Hematopoietic multipotent progenitor cell (in vitro differentiated cells): ENCODE data around the gene CSMD2. TPM values are rescaled to one million over a fixed set of nuclear protein-coding genes. Genes with fewer than 3 reads are reported as not detected.

ENCODE experiments used
- DNase-seq, 3 donors: peaks; one replicate each; pipeline ENCODE4 v3.0.0-alpha.2; 2011 to 2015; ENCODE audit warnings: low read depth in 2 of 3, low spot score in 2 of 3
- total RNA-seq: library from RNA; depleted of rRNA; stranded (reverse); fragments of >200 nt; gene quantifications from one replicate; pipeline ENCODE4 v1.2.3, GENCODE V29; 2012

Gene CSMD2
- total RNA-seq, 1 donor = not detected

GRCh38 chr1:33875862-33876261, 289.2 kb downstream of the CSMD2 start:
- no peak for DNase-seq

DNA sequence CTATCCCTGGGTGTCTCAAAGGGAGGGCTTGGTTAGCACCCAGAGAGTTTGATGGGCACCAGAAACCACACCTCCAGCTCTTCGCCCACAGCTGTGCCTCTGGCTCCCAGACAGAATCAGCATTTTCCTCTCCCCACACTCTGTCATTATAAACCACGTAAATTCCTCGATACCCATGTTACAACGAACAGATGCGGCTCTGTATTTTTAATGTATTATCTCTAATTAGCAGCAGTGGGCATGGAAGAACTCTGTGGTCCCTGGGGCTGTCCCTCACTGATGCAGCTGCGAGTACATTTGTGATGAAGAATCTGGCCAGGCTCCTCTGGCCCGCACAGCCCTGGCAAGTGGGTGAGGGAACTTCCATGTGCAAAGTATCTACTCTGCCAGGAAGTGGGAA, 290.4 kb downstream of the CSMD2 start:
- DNase-seq = no peak

DNA sequence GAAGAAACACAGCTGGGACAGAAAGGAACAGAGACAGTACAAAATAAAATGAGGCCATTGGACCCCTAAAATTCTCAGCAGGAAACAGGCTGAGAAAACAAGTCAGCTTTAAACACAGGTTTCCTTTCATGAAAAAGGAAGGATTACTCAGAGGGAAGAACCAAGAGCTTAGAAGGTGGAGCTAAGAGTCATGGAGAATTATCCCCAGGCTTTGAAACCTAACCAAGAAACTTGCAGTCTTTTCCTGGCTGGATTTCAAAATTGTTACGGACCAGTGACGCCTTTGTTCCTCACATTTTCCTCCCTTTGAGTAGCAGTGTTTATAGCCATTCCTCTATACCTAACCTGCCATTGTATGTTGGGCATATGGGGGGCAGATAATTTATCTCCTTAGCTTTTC, 292.3 kb downstream of the CSMD2 start:
- no peak for DNase-seq

- DNase-seq = no peak
Observed at GRCh38 chr1:33872275-33872674, 292.8 kb downstream of the CSMD2 start.

DNA sequence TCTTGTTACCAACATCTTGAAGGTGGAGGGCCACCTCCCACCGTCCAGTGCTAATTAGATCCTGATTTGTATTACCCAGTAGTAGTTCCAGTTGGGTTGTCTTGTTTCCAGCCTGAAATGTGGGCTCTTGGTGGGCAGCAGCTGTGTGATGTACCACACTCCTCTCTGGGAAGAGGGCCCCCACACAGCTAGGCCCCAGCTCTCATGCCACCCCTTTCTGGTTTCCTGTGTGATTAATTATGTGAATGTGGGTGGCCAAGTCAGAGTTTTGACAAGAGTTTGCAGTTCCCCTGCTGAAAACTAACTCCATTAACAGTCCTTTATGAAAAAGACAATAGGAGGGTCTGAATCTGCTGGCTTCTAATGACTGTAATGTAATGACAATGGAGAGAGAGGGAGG, 297.3 kb downstream of the CSMD2 start:
- no peak for DNase-seq

GRCh38 chr1:33866281-33866680, 298.7 kb downstream of the CSMD2 start:
- no peak for DNase-seq

GRCh38 chr1:33864460-33865389, 300.3 kb downstream of the CSMD2 start:
- DNase-seq = no peak

GRCh38 chr1:33863779-33864178, 301.3 kb downstream of the CSMD2 start, which contains the start of gene HMGB4:
TSS of gene HMGB4 (plus strand) at chr1:33864079. CDS start at chr1:33864192, 113 bp downstream.
- DNase-seq = no peak

DNA sequence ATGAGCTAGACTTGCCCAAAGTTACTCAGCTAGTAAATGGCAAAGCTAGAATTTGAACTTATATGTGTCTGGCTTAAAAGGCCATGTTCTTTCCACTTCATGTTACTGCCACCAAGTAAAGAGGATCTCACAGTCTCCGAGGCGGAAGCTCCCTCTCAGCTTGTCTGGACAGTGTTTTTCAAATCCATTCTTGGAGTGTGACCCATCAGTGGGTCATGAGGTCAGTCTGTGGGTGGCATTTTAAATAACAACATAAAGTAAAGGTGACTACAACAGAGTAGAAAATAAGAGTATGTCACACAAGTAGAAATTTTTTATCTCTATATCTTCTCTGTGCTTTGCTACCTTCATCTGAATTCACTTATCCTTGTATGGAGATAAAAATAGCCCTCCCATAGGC, 304.4 kb downstream of the CSMD2 start:
- DNase-seq = no peak

- no peak for DNase-seq
Observed at GRCh38 chr1:33854091-33854490, 310.9 kb downstream of the CSMD2 start.

- DNase-seq = no peak
Observed at GRCh38 chr1:33853431-33853830, 311.6 kb downstream of the CSMD2 start.

GRCh38 chr1:33852711-33853110, 312.3 kb downstream of the CSMD2 start:
- DNase-seq = no peak

DNA sequence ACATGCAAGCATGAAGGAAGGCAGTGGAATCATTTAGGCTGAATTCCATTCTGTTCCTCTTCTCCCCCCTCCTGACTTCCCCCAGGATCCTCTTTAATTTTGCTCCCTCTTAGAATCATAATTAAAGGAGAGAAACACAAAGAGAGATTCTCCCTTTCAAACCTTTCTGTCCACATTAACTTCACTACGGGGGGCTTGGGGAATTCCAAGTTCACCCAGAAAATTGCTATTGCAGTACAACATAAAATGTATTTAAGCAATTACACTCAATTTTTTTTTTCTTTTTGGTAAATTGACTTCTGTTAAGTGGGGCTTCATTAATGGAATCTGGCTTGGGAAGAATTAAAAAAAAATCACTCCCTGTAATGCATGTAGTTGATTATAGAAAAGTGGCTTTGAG, 314.5 kb downstream of the CSMD2 start:
- DNase-seq = no peak

- DNase-seq = no peak
Observed at GRCh38 chr1:33849211-33849610, 315.8 kb downstream of the CSMD2 start.

- no peak for DNase-seq
Observed at GRCh38 chr1:33848205-33848937, 316.7 kb downstream of the CSMD2 start.

DNA sequence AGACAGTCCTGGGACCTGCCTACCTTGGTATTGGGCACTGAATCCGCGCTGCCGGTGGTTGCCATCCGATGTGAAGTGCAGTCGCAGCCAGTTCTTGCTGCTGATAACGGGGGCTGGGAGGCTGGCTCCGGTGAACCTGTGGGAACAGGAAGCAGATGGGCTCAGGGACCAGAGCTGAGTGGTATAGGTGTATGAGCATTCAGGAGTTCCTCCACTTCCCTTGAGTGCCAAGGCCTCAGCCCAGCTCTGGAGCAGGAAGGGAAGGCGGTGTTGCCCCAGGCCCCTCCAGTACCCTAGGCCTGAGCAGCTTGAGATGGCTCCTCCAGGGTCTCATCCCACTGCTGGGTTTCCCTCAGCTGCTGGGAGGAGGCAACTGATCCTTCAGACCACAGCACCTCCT, 318.2 kb downstream of the CSMD2 start:
- DNase-seq = no peak

- DNase-seq = no peak
Observed at GRCh38 chr1:33844166-33844565, 320.9 kb downstream of the CSMD2 start.

GRCh38 chr1:33842348-33842747, 322.7 kb downstream of the CSMD2 start:
- DNase-seq = no peak

GRCh38 chr1:33841494-33841893, 323.5 kb downstream of the CSMD2 start:
- no peak for DNase-seq

GRCh38 chr1:33837635-33838034, 327.4 kb downstream of the CSMD2 start:
- DNase-seq = no peak

GRCh38 chr1:33836911-33837310, 328.1 kb downstream of the CSMD2 start:
- no peak for DNase-seq

DNA sequence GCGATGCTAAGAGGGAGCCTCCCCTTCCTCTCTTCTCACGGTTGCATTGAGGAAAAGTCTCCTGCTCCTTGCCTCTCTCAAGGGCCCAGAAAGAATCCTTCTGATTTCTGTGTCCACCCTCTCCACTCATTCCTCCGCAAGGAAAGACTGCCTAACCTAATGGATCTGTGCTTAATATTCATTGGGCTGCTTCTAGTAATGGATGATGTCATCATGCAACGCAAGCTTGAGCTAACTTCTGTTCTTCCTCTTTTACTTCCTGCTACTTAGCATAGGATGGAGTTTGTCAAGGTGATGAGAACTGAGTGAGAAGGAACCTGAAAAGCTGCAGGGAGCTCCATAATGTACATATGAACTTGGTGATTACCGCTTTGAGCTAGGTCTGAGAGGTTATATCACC, 336.4 kb downstream of the CSMD2 start:
- DNase-seq = no peak
